Vagina (tissue), 2 donors: Measurements from ENCODE around the gene PCBD2.

Experiments
- CTCF ChIP-seq, 3 experiments: fragments of 450-650 bp in 2 of 3; fragments of 200-600 bp in 1 of 3; sonication (generic) in 1 of 3; IDR thresholded peaks; one replicate each; pipeline ENCODE4 v1.5.1; 2017 to 2019; ENCODE audit warnings: antibody characterized with exemption in 3 of 3, mild to moderate bottlenecking in 2 of 3, moderate library complexity in 2 of 3
- POLR2AphosphoS5 ChIP-seq, 2 donors: sonication (generic); formaldehyde crosslinking; IDR thresholded peaks; one replicate each; pipeline ENCODE4 v1.9.0; 2017; ENCODE audit warnings: antibody characterized with exemption in 2 of 2, mild to moderate bottlenecking in 2 of 2, low read depth in 1 of 2; ENCODE audit not compliant: insufficient read depth in 1 of 2

GRCh38 chr5:134943547-134943946 lies 38.6 kb downstream of the PCBD2 start:
- TF ChIP-seq CTCF (IDR thresholded peaks at IDR 0.05) (no peak), POLR2AphosphoS5 (IDR thresholded peaks at IDR 0.05; ENCODE audit: insufficient read depth in 1 of 2, low read depth in 1 of 2) (no peak)
